NCI-H1092 (cell line): Measurements from ENCODE around the gene ANO9.
"Not testable (repeated sequence)": the region's sequence is repeated elsewhere in the genome, so short reads cannot be mapped to it uniquely, and the experiment has no call there.

ENCODE experiments used
- DNase-seq: peaks from one replicate; lab custom pipeline; 2025; lab: John Stamatoyannopoulos, UW

The ANO9 gene

DNA sequence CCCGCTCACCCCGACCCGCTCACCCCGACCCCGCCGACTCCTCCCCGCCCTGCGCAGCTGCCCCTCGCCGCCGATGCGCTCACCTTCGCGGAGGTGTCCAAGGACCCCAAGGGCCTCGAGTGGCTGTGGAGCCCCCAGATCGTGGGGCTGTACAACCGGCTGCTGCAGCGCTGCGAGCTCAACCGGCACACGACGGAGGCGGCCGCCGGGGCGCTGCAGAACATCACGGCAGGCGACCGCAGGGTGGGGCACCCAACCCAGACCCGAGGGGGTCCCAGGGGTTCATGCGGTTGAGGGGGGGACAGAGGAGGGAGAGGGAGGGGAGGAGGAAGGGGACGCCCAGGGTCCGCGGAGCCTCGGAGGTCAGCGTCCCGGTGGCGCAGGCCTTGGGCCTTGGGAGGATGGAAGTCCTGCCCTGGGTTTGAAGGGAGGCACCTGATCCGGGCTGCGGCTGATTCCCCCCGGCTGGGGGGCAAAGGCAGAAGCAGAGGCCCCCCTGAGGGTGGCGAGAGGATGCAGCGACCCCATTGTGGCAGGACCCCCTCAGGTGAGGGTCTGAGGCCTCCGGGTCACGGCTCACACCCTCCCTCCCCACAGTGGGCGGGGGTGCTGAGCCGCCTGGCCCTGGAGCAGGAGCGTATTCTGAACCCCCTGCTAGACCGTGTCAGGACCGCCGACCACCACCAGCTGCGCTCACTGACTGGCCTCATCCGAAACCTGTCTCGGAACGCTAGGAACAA is 38.6 kb downstream of the ANO9 start:
- DNase-seq, result no peak

- DNase-seq, result not testable (repeated sequence)
These were observed 40.6 kb downstream of the ANO9 start for GRCh38 chr11:401196-401595.

DNA sequence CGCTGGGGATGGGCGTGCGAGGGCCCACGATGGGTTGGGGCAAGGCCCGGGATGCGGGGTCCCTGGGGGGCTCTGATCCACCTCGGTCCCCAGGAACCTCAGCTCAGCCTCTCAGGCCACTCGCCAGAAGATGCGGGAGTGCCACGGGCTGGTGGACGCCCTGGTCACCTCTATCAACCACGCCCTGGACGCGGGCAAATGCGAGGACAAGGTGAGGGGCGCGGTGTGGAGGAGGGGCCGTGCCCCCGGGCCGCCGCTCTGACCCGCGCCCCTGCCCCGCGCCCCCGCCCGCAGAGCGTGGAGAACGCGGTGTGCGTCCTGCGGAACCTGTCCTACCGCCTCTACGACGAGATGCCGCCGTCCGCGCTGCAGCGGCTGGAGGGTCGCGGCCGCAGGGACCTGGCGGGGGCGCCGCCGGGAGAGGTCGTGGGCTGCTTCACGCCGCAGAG is 41.5 kb downstream of the ANO9 start:
- DNase-seq, result no peak

GRCh38 chr11:399731-400211 is 42.0 kb downstream of the ANO9 start:
- DNase-seq, result no peak

GRCh38 chr11:398826-399225 is 43.0 kb downstream of the ANO9 start:
- DNase-seq, result no peak

GRCh38 chr11:396948-397548 is 44.8 kb downstream of the ANO9 start:
- DNase-seq, result no peak

DNA sequence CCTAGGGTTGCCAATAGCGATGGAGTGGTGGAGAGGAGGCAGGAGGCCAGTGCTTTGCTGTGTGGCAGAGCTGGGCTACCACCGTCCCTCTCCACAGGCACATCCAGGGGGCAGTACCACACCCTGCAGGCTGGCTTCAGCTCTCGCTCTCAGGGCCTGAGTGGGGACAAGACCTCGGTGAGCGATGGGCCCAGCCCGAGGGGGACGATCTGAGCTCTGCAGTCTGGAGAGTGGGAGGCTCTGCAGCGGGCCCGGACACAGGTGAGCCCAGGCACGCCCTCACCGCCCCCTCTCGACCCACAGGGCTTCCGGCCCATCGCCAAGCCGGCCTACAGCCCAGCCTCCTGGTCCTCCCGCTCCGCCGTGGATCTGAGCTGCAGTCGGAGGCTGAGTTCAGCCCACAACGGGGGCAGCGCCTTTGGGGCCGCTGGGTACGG is 45.3 kb downstream of the ANO9 start:
- no peak for DNase-seq

- no peak for DNase-seq
These were observed 45.9 kb downstream of the ANO9 start for GRCh38 chr11:395866-396265.

- DNase-seq, result no peak
These were observed 46.8 kb downstream of the ANO9 start for GRCh38 chr11:394858-395655.

DNA sequence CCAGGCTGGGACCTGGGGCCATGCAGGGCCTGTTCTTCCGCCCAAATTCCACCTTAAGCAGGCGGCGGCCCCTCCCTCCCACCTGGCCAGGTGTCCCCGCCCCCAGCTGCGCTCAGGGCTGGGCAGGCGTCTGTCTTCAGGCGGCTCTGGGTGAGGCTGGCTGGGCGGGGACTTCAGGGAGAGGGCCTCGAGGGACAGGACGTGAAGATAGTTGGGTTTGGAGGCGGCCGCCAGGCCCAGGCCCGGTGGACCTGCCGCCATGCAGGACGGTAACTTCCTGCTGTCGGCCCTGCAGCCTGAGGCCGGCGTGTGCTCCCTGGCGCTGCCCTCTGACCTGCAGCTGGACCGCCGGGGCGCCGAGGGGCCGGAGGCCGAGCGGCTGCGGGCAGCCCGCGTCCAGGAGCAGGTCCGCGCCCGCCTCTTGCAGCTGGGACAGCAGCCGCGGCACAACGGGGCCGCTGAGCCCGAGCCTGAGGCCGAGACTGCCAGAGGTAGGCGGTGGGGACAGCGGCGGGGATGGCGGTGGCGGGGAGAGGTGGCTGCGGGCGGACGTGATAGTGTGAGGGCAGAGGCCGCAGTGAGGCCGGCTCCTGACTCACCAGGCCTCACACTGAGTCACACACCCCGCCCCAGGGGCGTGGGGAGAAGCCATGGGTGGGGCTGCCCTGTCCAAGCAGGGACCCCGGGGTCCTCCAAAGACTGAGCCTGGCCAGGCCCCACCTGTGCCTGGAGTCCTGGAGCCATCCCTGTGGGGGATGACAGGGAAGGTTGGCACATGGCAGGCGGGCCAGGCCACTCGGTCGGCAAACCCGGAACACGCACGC is 47.6 kb downstream of the ANO9 start, which contains the start of gene PKP3:
Gene PKP3, plus strand, starts transcription at position 176 of the 824 bp plus-strand sequence. Its CDS starts 84 bp downstream, at position 260.
- no peak for DNase-seq

GRCh38 chr11:393219-394033 is 48.4 kb downstream of the ANO9 start:
- no peak for DNase-seq

DNA sequence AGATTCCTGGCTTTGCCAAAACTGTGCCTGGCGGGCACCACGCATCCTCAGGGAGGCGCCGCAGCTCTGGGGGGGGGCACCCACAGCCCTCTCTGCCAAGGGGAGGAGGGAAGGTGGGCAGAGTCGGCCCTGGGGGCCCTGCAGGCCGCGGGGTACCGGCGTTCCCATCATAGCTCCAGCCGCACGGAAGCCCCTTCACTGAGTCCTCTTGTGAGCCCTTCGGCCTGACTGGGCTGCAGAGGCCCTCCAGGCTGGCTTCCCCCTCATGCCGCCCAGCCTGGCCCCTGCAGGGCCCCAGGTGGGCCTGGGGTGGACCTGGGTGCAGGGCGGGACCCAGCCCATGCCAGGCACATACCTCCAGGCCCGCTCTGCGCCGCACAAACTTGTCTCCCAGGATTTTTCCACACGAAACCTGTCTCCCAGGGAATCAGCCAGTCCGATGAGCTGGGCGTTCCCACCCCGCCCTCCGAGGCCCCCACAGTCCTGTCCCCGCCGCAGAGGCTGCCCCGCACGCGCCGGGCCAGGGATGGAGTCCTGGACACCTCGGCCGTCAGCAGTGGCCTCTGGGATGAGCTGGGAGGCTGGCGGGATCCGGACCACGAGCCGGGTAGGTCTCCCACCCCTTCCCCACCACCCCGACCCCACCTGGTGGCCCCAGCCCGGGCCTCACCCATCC is 49.6 kb downstream of the ANO9 start:
- no peak for DNase-seq

GRCh38 chr11:391117-392017 is 50.4 kb downstream of the ANO9 start:
- no peak for DNase-seq

DNA sequence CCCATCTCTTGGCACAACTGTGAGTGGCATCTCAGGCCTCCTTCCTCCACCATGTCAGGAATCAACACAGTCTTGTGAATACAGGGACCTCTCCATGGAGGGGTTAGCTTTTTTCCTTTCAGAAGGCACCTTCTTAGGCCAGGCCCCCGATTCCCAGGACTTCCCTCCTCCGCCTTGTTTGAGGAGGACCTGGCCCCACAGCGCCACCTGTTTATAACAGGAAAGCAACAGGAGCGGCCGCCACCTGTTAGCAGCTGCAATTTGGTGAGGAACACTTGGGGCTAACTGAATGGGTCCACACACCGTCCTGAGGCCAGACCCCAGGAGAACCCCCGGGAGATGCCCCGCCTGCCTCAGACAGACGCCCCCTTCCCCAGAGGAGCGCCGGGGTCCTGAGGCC is 51.6 kb downstream of the ANO9 start:
- no peak for DNase-seq

DNA sequence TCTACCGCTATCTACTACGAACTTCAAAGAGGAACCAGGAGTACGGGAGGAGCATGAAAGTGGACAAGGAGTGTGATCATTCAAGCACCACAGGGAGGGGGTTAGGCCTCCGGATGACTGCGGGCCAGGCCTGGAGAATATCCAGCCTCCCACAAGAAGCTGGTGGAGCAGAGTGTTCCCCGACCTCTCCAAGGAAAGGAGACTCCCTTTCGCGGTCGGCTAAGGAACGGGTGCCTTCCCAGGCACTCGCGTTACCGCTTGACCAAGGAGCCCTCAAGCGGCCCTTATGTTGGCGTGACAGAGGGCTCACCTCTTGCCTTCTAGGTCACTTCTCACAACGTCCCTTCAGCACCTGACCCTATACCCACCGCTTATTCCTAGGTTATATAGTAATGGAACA is 52.4 kb downstream of the ANO9 start:
- not testable (repeated sequence) for DNase-seq

- no peak for DNase-seq
These were observed 54.5 kb downstream of the ANO9 start for GRCh38 chr11:387193-387793.

- DNase-seq, result no peak
These were observed 55.3 kb downstream of the ANO9 start for GRCh38 chr11:386483-386882.

GRCh38 chr11:385594-386351 is 56.0 kb downstream of the ANO9 start:
- no peak for DNase-seq
